Measurements from ENCODE around the gene CHCHD10.

GRCh38 chr22:23750714-23751440, 16.9 kb downstream of the CHCHD10 start, which contains the start of gene ZNF70:
- peak; percentile 13; the same call in 1 of the 2 replicates for TF ChIP-seq CTCF (IDR thresholded peaks at IDR 0.05)
- TF ChIP-seq ZFX (IDR thresholded peaks at IDR 0.05; ENCODE audit: borderline replicate concordance), result no peak

Measured in 22Rv1 (cell line).